HepG2 (cell line): ENCODE data around the gene RAB33B. TPM values are rescaled to one million over a fixed set of nuclear protein-coding genes. Genes with fewer than 3 reads are reported as not detected.

ENCODE experiments used
- CENPT ChIP-seq: sonication (generic); formaldehyde crosslinking; IDR thresholded peaks from 2 replicates; pipeline ENCODE4 v1.8.0; 2022; ENCODE audit warnings: low read depth, mild to moderate bottlenecking, moderate library complexity, missing genetic modification reagents
- EEA1 ChIP-seq: sonication (generic); formaldehyde crosslinking; IDR thresholded peaks from 2 replicates; pipeline ENCODE4 v1.5.1; 2020; ENCODE audit warnings: mild to moderate bottlenecking, missing genetic modification reagents, borderline replicate concordance
- HCFC1 ChIP-seq: fragments of 150-350 bp; IDR thresholded peaks from 2 replicates; pipeline ENCODE4 v1.6.1; 2014; ENCODE audit warnings: low read depth, low read length
- HNRNPL ChIP-seq: fragments of 200-400 bp; formaldehyde crosslinking; IDR thresholded peaks from 2 replicates; pipeline ENCODE4 v1.6.1; 2017; ENCODE audit warnings: mild to moderate bottlenecking, low read depth, low read length
- IKZF1 ChIP-seq: fragments of 450-650 bp; IDR thresholded peaks from 2 replicates; pipeline ENCODE4 v1.7.1; 2016
- KDM1A ChIP-seq: IDR thresholded peaks from 2 replicates; pipeline ENCODE4 v1.6.1; 2016; ENCODE audit warnings: missing compliant biosample characterization
- MED1 ChIP-seq: sonication (generic); formaldehyde crosslinking; IDR thresholded peaks from 2 replicates; pipeline ENCODE4 v1.4.0; 2020; ENCODE audit warnings: missing genetic modification reagents
- SAFB2 ChIP-seq: sonication (generic); formaldehyde crosslinking; IDR thresholded peaks from 2 replicates; pipeline ENCODE4 v1.5.1; 2020; ENCODE audit warnings: missing genetic modification reagents, low read depth, mild to moderate bottlenecking, borderline replicate concordance
- SP140L ChIP-seq: sonication (generic); formaldehyde crosslinking; IDR thresholded peaks from 2 replicates; pipeline ENCODE4 v1.4.0; 2020; ENCODE audit warnings: missing genetic modification reagents, borderline replicate concordance
- ZFP36L1 ChIP-seq: sonication (generic); formaldehyde crosslinking; IDR thresholded peaks from 2 replicates; pipeline ENCODE4 v1.8.0; 2022; ENCODE audit warnings: mild to moderate bottlenecking, missing genetic modification reagents, moderate library complexity
- ZKSCAN1 ChIP-seq: fragments of 150-350 bp; IDR thresholded peaks from 2 replicates; pipeline ENCODE4 v1.6.1; 2014; ENCODE audit warnings: low read length
- ZNF567 ChIP-seq: sonication (generic); formaldehyde crosslinking; IDR thresholded peaks from 2 replicates; pipeline ENCODE4 v1.8.1; 2023; ENCODE audit warnings: mild to moderate bottlenecking, missing genetic modification reagents, borderline replicate concordance
- ZNF629 ChIP-seq: sonication (generic); formaldehyde crosslinking; conservative IDR thresholded peaks from 2 replicates; pipeline ENCODE4 v1.5.0; 2020; ENCODE audit warnings: missing genetic modification reagents
- polyA plus RNA-seq, 8 experiments: library from polyadenylated mRNA; depleted of rRNA in 3 of 8; stranded (reverse) in 7 of 8; unstranded in 1 of 8; fragments of >200 nt; fragmentation: Illumina TruSeq in 4 of 8; extraction: Trizol in 4 of 8; gene quantifications; 2 replicates each; pipeline versions ENCODE4 v1.2.1 to v1.2.3, GENCODE V29; 2011 to 2016; ENCODE audit warnings: low read depth in 4 of 8, missing spikeins in 1 of 8, mixed read lengths in 1 of 8; ENCODE audit not compliant: insufficient read depth in 1 of 8
- total RNA-seq, 5 experiments: library from RNA; depleted of rRNA; stranded (reverse); fragments of >200 nt; fragmentation: Illumina TruSeq; extraction: Trizol; gene quantifications; 2 replicates each; pipeline ENCODE4 v1.2.3, GENCODE V29; 2016; ENCODE audit warnings: low read depth in 1 of 5
- TF ChIP-seq, protein P1 (sequence below): sonication (generic); formaldehyde crosslinking; IDR thresholded peaks from 2 replicates; pipeline ENCODE4 v1.8.1; 2023; ENCODE audit warnings: missing genetic modification reagents, inconsistent platforms, borderline replicate concordance
- TF ChIP-seq, protein P2 (sequence below): fragments of 450-650 bp; IDR thresholded peaks from 2 replicates; pipeline ENCODE4 v1.6.1; 2017
- TF ChIP-seq, protein P3 (sequence below): sonication (generic); formaldehyde crosslinking; IDR thresholded peaks from 2 replicates; pipeline ENCODE4 v1.8.1; 2022; ENCODE audit warnings: low read depth, mild to moderate bottlenecking, missing genetic modification reagents
- TF ChIP-seq, protein P4 (sequence below): sonication (generic); formaldehyde crosslinking; IDR thresholded peaks from 2 replicates; pipeline ENCODE4 v1.4.0; 2020; ENCODE audit warnings: missing genetic modification reagents

The RAB33B gene
- total and polyA plus RNA-seq, 2 of the 13 experiments (the other 11 are each of a cell fraction or from before 2014, with no cell fraction given) = 7.6 to 8.1 TPM

DNA sequence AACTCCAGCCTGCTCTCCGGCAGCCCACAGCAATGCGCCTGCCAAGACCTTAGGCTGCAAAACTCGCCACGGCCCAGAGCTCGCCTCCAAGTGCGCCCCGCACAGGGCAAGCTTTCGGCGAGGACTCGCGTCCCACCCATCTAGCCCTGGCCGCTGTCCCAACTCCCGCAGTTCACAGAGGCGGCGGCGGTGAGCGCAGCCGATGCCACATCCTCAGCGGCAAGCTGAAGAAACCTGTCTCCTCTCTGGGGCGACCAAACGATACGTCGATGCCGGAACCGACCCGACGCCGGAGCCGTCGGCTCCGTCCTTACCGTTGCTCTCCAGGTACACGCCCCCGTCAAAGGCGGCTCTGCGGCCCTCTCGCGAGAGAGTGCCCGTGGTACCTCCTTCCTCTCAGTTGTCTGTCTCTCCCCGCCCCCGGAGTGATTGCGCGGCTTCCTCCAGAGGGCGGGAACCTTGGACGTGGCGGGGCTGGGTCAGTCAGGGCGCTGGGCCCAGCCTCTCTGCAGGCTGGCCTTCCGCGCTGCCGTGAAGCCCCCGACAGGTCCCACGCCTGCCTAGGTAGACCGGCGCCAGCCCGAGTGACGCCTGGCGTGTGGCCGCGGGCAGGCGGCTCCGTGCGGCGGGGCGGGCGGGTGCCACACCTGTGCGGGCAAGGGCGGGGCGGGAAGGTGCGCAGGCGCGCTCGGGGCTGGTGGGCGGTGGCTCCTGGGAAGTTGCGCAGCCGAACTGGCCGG lies 380 bp upstream of the RAB33B start (continued):
- TF ChIP-seq ZNF567 (CRISPR knock-in tag) (no peak), IKZF1 (no peak), ZKSCAN1 (no peak), ZFP36L1 (CRISPR knock-in tag) (peak; percentile 87; the same call in 1 of the 2 replicates), KDM1A (no peak), CENPT (CRISPR knock-in tag) (peak; percentile 57; the same call in 1 of the 2 replicates), EEA1 (no peak; the same call in 1 of the 2 replicates), SAFB2 (CRISPR knock-in tag) (0 out of 2 replicates have a peak, but pooled peaks have one; percentile 58), ZNF629 (CRISPR knock-in tag) (no peak), SP140L (CRISPR knock-in tag) (0 out of 2 replicates have a peak, but pooled peaks have one; percentile 61), MED1 (CRISPR knock-in tag) (peak; percentile 20; the same call in 1 of the 2 replicates), HCFC1 (peak; percentile 35; the same call in 1 of the 2 replicates), HNRNPL (peak; percentile 52; the same call in 1 of the 2 replicates)
- TF ChIP-seq, protein P1, sequence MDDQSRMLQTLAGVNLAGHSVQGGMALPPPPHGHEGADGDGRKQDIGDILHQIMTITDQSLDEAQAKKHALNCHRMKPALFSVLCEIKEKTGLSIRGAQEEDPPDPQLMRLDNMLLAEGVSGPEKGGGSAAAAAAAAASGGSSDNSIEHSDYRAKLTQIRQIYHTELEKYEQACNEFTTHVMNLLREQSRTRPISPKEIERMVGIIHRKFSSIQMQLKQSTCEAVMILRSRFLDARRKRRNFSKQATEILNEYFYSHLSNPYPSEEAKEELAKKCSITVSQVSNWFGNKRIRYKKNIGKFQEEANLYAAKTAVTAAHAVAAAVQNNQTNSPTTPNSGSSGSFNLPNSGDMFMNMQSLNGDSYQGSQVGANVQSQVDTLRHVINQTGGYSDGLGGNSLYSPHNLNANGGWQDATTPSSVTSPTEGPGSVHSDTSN (CRISPR knock-in tag) = 0 out of 2 replicates have a peak, but pooled peaks have one; percentile 27
- TF ChIP-seq, protein P2, sequence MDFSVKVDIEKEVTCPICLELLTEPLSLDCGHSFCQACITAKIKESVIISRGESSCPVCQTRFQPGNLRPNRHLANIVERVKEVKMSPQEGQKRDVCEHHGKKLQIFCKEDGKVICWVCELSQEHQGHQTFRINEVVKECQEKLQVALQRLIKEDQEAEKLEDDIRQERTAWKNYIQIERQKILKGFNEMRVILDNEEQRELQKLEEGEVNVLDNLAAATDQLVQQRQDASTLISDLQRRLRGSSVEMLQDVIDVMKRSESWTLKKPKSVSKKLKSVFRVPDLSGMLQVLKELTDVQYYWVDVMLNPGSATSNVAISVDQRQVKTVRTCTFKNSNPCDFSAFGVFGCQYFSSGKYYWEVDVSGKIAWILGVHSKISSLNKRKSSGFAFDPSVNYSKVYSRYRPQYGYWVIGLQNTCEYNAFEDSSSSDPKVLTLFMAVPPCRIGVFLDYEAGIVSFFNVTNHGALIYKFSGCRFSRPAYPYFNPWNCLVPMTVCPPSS = no peak
- TF ChIP-seq, protein P3, sequence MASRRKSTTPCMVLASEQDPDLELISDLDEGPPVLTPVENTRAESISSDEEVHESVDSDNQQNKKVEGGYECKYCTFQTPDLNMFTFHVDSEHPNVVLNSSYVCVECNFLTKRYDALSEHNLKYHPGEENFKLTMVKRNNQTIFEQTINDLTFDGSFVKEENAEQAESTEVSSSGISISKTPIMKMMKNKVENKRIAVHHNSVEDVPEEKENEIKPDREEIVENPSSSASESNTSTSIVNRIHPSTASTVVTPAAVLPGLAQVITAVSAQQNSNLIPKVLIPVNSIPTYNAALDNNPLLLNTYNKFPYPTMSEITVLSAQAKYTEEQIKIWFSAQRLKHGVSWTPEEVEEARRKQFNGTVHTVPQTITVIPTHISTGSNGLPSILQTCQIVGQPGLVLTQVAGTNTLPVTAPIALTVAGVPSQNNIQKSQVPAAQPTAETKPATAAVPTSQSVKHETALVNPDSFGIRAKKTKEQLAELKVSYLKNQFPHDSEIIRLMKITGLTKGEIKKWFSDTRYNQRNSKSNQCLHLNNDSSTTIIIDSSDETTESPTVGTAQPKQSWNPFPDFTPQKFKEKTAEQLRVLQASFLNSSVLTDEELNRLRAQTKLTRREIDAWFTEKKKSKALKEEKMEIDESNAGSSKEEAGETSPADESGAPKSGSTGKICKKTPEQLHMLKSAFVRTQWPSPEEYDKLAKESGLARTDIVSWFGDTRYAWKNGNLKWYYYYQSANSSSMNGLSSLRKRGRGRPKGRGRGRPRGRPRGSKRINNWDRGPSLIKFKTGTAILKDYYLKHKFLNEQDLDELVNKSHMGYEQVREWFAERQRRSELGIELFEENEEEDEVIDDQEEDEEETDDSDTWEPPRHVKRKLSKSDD (CRISPR knock-in tag) = peak; percentile 83; the same call in 1 of the 2 replicates
- TF ChIP-seq, protein P4, sequence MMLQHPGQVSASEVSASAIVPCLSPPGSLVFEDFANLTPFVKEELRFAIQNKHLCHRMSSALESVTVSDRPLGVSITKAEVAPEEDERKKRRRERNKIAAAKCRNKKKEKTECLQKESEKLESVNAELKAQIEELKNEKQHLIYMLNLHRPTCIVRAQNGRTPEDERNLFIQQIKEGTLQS = peak; percentile 10
